DMS114 treated with DMSO at 0.1 percent for 48 hours (cell line): Measurements from ENCODE around the gene GLIPR1.
"Not testable (repeated sequence)": the region's sequence is repeated elsewhere in the genome, so short reads cannot be mapped to it uniquely, and the experiment has no call there.

ENCODE experiments used
- DNase-seq: peaks from one replicate; lab custom pipeline; 2025; ENCODE audit not compliant: unreplicated experiment; lab: John Stamatoyannopoulos, UW

GLIPR1 gene

DNA sequence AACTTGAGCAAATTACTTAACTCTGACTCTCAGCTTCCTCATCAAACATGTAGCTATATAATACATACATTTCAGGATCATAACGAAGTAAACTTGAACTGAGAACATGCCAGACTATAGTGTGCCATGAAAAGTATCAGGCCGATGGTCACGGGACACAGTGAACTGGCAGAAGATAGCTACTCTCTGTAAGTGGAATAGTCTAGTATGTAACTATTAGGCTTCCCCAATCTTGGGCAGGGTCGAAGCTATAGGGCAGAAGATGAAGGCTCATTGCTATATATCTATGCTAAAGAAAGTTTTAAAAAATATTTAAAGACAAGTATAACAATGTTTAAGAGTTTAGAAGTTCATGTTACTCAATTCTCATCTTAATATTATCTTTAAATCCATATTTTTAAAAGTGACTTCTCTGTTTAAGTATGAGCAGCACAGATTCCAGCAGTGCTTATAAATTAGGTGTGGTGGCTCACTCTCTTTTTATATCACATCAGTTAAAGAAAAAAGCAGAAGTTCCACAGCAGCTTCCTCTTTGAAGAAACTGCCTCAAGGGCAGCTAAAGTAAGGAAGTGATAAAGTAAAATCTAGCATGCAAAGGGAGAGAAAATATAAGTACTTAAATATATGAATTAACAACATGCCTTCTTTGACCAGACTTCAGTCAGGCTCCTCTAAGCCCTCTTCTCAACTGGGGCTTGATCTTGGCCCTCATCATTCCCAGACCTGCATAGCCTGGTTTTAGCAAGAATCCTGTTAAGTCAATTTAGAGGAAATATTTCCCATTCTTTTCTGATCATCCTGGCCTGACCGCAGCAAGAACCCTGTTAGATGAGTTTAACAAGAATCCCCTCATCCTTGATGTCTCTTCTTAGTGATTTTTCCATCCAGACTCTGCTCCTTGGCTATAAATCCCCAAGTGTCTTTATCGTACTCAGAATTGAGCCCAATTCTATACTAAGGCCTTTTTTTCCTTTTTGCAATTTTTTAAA, 8.4 kb upstream of the GLIPR1 start:
- DNase-seq: no peak

DNA sequence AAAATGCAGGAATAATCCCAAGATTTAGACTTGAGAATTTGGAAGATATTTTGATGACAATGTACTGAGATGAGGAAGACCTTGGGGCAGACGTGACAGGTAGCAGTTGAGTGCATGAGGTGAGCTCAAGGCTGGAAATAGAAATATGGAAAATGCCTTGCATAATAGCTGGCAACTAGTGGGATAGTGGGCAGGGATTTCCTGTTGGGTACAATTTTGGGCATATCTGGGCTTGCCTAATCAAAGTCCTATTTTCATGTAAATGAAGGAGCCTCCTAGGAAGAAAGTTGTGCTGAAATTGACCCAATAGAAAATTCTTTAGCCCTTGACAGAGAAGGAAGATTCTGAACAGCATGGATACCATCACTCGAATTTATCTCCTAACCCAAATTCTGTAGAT, 6.4 kb upstream of the GLIPR1 start:
- DNase-seq: no peak

DNA sequence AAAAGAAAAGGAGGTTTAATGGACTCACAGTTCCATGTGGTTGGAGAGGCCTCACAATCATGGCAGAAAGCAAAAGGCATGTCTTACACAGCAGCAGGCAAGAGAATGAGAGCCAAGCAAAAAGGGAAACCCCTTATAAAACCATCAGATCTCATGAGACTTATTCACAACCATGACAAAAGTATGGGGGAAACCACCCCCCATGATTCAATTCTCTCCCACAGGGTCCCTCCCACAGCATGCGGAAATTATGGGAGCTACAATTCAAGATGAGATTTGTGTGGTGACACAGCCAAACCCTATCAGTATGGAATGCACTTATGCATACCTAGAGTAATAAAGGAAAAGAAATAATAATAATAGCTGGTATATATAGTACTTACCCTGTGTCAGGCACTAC, 4.5 kb upstream of the GLIPR1 start:
- no peak for DNase-seq

DNA sequence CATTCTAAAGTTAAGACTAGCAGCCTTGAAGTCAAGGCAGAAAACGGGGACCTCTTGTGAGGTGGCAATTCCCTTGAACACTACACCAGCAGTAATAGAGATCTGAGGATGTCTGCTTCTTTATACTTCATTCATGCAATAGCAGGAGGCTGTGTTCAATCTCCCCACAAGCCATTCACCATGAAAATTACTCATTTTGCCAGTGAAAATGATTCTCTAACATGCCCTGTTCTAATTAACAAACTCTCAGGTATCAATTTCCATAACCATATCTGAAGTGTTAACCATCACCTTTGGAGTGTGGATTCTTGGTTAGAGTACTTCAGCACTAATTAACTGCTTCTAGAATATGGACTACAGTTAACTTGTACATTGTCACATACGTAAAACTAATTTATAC, 3.4 kb upstream of the GLIPR1 start:
- no peak for DNase-seq

DNA sequence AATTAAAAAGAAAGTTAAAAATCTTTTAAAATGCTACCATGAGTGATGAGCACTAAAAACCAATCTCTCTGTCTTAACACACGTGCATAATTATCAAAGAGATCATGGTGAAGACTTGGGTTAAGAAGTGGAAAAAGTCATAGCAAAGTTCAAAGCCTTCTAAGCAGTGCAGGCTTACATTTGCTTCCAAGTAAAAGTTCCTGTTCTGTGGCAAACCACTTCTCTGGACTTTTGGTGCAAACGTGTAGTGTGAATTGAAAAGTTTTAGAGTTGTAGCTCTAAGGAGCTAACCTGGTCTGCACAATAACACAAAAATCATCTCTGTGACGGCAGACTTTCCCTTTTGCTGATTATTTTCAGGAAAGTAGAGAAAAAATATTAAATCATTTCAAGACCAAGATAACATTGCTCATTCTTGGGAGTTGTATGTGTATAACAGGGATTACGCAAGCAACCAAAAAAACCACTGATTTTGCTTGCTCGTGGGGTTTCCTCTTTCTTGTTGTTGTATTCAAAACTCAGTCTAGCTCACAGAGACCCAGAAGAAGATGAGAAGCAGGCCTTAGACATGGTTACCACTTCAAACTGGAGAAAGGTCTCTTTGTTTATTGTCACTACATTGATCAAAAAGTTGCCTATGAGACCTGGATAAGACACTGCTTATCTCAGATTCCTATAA, 2.3 kb upstream of the GLIPR1 start:
- DNase-seq: no peak

DNA sequence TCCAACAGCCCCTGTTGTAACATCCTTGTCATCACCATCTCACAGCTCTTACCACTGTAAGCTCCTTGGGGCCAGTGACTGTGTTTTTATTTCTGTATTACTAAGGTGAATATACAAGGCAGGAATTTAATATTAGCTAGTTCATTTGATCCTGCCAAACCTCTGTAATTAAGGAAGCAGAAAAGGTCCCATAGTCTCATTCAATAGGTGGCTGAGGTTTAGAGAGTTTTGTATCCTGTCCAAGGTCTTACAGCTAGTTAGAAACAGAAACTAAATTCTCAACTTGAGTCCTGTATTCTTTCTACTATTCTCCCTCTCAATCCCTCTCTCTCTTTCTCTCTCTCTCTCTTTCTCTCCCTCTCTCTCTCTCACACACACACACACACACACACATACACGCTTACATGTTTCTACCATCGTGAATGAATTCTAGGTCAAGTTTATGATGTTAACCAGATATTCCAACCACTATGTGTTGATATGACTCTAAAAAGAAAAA, 543 bp upstream of the GLIPR1 start:
- DNase-seq: no peak

DNA sequence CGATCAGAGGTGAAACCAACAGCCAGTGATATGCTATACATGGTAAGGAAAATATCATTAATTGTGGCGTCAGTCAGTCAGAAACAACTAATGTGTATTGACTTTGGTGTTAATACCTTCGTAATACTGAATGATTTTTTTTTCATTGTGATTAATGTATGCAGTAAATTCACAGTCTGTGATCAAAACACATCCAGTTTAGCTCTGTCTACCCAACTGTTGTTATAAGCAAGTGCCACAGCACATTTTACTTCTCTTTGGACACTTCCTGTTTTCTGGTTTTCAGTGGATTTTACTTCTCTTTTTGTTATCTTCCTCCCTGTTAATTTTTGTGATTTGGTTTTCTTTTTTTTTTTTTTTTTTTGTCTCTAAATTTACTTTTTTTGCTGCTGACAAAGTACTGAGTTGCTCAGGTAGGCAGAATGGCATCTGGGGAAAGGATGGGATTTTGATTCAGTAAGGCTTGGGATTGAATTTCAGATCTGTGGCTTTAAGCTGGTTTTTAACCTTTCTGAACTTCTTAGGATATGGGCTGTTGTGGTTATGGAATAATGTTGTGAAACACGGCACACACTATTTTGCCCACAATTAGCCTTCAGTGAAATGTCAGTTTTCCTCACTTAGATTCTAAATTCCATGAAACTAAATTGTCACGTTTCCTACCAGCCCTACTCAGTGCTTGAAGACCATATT, 604 bp downstream of the GLIPR1 start:
- DNase-seq: no peak

DNA sequence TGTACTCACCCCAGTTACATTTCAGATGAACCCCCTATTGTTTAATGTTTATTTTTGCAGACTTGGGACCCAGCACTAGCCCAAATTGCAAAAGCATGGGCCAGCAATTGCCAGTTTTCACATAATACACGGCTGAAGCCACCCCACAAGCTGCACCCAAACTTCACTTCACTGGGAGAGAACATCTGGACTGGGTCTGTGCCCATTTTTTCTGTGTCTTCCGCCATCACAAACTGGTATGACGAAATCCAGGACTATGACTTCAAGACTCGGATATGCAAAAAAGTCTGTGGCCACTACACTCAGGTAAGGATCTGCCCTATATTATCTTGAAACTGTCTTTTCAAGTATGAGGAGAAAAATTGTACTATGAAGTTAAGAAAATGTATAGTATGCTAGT, 1.2 kb downstream of the GLIPR1 start:
- no peak for DNase-seq

DNA sequence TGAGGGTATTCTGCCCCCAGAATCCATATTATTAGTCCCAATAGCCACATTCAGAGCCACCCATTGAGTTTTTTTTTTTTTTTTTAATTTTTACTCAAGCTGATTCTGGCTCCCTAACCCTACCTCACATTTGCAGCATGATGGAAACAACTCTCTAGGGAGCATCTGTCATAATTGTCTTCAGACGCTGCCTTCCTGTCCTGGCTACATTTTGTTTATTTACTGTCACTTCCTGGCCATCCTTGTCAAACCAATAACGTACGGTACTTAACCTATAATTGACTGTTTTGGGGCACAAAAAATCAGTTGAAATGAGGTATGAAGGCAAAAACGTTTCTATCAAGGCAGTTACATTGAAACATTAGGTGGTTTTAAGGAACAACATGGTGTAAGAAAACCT, 2.1 kb downstream of the GLIPR1 start:
- DNase-seq: no peak

DNA sequence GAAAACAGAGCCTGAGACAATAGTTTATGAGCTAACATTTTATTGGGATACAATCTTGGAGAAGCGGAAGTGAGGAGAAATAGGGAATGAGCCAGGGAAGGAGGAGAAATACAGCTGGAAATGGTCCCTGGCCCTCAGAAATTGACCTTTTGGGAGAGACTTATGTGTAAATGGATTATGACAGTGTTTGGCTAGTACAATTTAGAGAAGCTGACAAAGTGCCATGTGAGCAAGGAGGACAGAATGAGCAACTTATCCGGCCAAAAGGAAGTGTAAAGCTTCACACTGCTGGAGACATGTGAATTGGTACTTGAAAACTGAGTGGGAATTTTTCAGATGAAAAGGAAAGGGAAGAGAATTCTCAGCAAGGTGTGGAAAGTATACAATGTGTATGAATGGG, 2.9 kb downstream of the GLIPR1 start:
- no peak for DNase-seq

DNA sequence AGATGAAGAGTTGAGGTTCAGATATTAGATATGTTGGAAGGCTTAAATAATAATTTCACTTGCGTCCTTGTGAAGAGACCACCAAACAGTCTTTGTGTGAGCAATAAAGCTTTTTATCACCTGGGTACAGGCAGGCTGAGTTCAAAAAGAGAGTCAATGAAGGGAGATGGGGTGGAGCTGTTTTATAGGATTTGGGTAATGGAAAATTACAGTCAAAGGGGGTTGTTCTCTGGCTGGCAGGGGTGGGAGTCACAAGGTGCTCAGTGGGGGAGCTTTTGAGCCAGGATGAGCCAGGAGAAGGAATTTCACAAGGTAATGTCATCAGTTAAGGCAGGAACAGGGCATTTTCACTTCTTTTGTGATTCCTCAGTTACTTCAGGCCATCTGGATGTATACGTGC, 3.9 kb downstream of the GLIPR1 start:
- DNase-seq: not testable (repeated sequence)

DNA sequence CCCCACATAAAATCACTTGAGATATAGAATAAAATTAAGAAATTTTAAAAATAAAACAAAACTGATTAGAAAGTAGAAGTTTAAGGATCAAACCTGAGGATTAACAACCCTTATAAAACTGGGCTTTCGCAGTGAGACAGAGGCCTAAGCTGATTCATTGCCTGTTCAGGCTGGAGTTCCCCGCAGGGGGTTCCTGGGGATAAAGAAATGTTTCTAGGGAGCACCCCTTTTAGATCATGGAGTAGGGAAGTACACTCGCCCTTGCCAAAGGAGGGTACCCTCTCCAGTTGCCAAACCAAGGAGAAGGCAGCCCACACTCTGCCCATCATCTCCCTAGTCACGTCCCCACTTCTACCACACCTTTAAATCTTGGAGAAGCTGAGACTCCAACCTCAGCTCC, 6.8 kb downstream of the GLIPR1 start:
- DNase-seq: no peak

DNA sequence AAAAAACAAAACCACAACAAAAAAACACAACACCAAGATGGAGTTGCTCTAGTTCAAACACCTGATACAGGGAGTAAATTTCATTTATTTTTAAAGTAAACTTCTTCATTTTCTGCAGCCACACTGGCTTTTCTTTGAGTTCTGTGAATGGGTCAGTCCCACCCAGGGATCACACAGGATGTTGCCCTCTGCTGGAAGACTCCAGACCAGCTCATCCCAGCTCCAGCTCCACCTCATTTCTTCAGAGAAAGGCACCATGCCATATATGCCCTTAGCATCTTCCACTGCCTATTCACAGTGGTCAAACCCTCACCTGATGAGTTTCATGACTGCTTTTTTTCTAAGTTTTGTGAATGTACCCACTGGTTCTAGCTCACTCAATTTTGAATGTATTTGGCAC, 8.0 kb downstream of the GLIPR1 start:
- DNase-seq: no peak

DNA sequence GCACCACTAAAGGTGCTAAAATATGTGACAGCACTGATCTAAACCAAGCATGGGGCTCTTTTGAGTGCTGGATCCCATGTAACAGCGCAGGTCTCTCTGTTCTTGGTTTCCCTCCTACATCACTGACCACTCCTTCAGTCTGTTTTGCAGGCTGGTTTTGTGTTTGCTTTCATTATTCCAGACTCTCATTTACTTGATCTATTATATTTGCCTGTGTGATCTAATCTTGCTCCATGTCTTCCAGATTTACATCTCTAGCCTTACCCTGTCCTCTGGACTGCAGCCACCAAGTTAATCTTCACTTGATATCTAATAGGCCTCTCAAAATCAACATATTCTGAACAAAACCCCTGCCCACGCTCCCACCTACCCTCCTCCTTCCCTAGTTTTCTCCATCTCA, 8.6 kb downstream of the GLIPR1 start:
- no peak for DNase-seq

DNA sequence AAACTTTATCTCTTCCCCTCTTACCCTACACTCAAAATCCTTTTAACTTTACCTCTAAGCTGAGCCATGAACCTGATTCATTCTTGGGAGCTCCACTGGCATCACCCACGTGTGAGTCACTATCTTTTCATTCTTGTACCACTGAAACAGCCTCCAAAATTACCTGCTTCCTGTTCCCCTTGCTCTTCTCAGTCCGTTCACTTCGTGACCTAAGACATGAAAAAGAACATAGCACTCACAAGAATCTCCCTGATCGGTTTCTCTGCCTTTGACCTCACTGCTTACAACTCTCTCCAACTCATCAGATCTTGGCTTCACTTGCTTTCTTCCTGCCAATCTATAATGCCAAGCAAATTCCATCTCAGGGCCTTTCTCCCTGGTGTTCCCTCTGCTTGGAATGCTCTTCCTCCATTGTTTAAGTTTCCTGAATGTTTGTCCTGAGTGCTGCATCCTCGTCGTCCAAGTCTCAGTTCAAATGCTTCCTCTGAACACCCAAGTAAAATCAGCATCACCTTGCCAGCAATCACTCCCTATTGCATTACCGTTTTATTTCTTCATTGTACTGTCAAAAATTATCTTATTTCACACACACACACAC, 9.2 kb downstream of the GLIPR1 start:
- DNase-seq: no peak

DNA sequence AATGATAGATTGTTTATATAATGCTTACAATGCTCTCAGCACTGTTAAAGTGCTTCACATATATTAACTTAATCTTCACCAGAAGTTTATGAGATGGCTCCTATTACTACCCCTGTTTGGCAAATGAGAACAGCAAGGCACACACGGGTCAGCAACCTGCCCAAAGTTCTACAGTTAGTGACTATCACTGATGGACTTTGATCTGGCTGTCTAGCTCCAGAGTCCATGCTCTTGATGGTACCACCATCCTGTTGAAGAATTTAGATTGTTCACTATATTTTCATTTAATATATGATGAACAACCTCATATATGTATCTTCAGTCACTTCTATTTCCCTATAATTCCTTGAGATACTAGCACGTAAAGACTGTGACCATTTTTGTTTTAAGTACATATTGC, 10.6 kb downstream of the GLIPR1 start:
- no peak for DNase-seq

DNA sequence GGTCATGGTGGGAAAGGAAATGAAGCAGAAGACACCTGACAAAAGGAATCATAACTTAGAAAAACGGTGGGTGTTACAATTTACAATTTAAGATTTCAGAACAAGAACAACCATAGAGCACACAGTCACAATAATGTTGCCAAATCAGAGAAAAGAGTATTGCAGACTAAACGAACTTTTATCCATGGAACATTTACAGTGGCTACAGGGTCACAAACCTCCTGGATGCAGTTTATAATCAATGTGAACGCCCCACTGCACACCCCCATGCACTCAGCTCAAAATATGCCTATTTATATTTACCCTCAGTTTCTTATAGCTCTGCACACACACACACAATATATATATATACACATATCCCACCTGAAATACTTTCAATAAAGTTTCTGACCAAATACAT, 22.9 kb downstream of the GLIPR1 start:
- no peak for DNase-seq

DNA sequence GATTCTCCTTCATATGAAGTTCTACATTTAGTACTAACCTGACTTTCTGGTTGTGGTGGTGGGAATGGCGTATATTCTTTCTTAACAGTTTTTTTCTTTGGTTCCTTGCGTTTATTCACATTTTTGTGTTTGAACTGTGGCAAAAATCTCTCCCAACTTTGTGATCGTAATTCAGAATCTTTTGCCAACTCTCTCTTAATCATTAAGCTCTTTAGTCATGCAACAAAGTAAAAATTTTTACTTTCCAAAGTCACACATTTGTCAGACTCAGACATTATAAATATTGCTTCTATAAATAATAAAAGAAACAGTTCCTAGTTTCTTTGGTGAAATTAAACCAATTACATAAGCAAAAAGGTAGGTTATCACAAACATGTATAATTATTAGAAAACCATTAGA, 23.3 kb downstream of the GLIPR1 start:
- DNase-seq: no peak

DNA sequence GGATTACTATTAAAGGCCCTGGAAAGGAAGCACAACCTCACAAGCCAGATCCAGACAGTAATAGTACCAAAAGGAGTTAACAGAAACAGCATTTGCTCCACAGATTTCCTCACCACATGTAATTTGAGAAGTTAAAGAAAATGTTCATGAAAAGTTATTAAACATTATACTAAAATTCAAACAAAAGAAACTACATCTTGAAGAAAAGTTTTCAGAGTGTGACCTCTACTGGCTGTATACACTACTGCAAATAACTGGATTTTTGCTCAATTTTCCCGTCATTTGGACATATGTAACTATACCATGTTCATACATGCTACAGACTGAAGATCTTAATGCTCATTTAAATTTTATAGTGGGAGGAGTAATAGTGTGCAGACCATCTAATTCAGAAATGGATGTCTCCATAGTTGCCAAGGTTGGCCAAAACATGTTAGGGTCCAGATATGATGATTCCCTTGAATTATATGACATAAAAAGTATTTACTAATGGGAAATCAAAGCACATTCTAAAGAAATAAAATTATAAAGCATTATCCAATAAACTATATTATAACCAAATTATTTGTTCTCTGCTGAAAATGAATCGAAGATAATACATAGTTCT, 25.3 kb downstream of the GLIPR1 start:
- peak; percentile 15 for DNase-seq

DNA sequence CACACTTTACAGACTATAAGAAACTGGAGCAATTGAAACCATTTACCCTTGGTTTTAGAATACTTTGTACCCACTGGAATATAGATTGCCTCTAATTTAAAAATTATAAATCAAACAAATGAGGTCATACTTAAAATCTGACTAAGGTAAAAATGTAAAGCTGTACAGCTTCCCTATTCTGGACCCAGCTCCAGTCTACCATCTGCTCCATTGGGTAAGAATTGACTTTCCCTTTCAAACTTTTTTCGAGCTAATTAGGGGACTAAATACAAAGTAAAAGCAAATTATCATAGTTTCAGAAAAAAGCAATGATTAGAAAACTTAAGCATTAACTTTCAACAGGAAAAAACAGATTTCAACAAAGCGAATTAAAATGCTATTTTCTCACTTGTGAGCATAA, 26.5 kb downstream of the GLIPR1 start:
- no peak for DNase-seq

DNA sequence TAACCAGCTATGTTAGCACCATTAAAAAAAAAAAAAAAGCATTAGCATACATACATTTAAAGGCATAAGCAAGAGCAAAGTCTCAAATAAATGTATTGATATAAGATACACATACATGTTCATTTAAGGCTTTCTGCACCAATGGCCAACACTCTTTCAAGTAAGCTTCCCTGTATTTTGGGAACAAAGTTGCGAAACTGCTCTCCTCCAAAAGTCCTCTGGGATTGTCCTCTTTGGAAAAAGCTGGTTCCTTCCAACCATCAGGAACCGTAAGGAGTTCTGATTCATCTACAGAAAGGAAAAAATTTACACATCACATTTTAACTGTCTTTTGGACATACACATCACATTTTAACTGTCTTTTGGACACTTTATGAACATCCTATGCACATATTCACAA, 27.6 kb downstream of the GLIPR1 start:
- no peak for DNase-seq
